Adipocyte (in vitro differentiated cells): ENCODE measurements around the gene LMF2.

ENCODE experiments used
- DNase-seq: peaks from one replicate; pipeline ENCODE4 v3.0.0-alpha.2; 2015; ENCODE audit warnings: low read depth
- H3K27me3 ChIP-seq: replicated peaks from 2 replicates; pipeline ENCODE4 v1.7.0; 2013; ENCODE audit warnings: mild to moderate bottlenecking, low read length, moderate library complexity; ENCODE audit not compliant: control insufficient read depth, insufficient read depth
- H3K36me3 ChIP-seq: 2 replicates; pipeline ENCODE4 v1.7.0; 2013; ENCODE audit warnings: low read length, mild to moderate bottlenecking, moderate library complexity; ENCODE audit not compliant: control insufficient read depth, insufficient read depth, severe bottlenecking
- H3K4me1 ChIP-seq: 2 replicates; pipeline ENCODE4 v1.7.0; 2013; ENCODE audit warnings: mild to moderate bottlenecking, low read length, moderate library complexity; ENCODE audit not compliant: control insufficient read depth, insufficient read depth
- H3K4me3 ChIP-seq: 2 replicates; pipeline ENCODE4 v1.7.0; 2013; ENCODE audit warnings: mild to moderate bottlenecking, low read length, moderate library complexity
- H3K9ac ChIP-seq: 2 replicates; pipeline ENCODE4 v1.7.0; 2013; ENCODE audit warnings: mild to moderate bottlenecking, low read length, moderate library complexity
- H3K9me3 ChIP-seq: 2 replicates; pipeline ENCODE4 v1.7.0; 2013; ENCODE audit warnings: mild to moderate bottlenecking, low read length, moderate library complexity; ENCODE audit not compliant: control insufficient read depth

Gene LMF2

GRCh38 chr22:50463188-50463900 is 44.2 kb downstream of the LMF2 start:
- Histone ChIP-seq H3K27me3 (no peaks in the 10 kb centered on the region), H3K36me3 (peaks cover 90% of the 10 kb centered on the region), H3K9me3 (no peaks in the 10 kb centered on the region), H3K4me3 (no peak overlapping the region), H3K4me1 (no peaks in the 10 kb centered on the region), H3K9ac (no peak overlapping the region)
- DNase-seq = no peak

- Histone ChIP-seq H3K4me1 (no peaks in the 10 kb centered on the region), H3K9me3 (no peaks in the 10 kb centered on the region), H3K36me3 (peaks cover 95% of the 10 kb centered on the region), H3K27me3 (no peaks in the 10 kb centered on the region), H3K4me3 (no peak overlapping the region), H3K9ac (no peak overlapping the region)
- no peak for DNase-seq
Measured at GRCh38 chr22:50461979-50462540, 45.4 kb downstream of the LMF2 start.

GRCh38 chr22:50461536-50461935 is 46.0 kb downstream of the LMF2 start:
- Histone ChIP-seq H3K9me3 (no peaks in the 10 kb centered on the region), H3K9ac (no peak overlapping the region), H3K36me3 (peaks cover 95% of the 10 kb centered on the region), H3K27me3 (no peaks in the 10 kb centered on the region), H3K4me1 (no peaks in the 10 kb centered on the region), H3K4me3 (no peak overlapping the region)
- no peak for DNase-seq

- H3K9me3 ChIP-seq = no peaks in the 10 kb centered on the region
- H3K9ac ChIP-seq = no peak overlapping the region
- no peaks in the 10 kb centered on the region for H3K27me3 ChIP-seq
- H3K36me3 ChIP-seq = peaks cover 92% of the 10 kb centered on the region
- DNase-seq = no peak
- no peak overlapping the region for H3K4me3 ChIP-seq
- no peaks in the 10 kb centered on the region for H3K4me1 ChIP-seq
Measured at GRCh38 chr22:50460938-50461337, 46.6 kb downstream of the LMF2 start.

- no peak overlapping the region for H3K9ac ChIP-seq
- no peaks in the 10 kb centered on the region for H3K9me3 ChIP-seq
- DNase-seq = no peak
- peaks cover 91% of the 10 kb centered on the region for H3K36me3 ChIP-seq
- H3K4me1 ChIP-seq = no peaks in the 10 kb centered on the region
- H3K4me3 ChIP-seq = no peak overlapping the region
- H3K27me3 ChIP-seq = no peaks in the 10 kb centered on the region
Measured at GRCh38 chr22:50459496-50460140, 47.9 kb downstream of the LMF2 start.

- H3K27me3 ChIP-seq = no peaks in the 10 kb centered on the region
- no peak overlapping the region for H3K9ac ChIP-seq
- peaks cover 91% of the 10 kb centered on the region for H3K36me3 ChIP-seq
- H3K4me1 ChIP-seq = no peaks in the 10 kb centered on the region
- no peaks in the 10 kb centered on the region for H3K9me3 ChIP-seq
- DNase-seq = no peak
- no peak overlapping the region for H3K4me3 ChIP-seq
Measured at GRCh38 chr22:50459016-50459415, 48.5 kb downstream of the LMF2 start.

GRCh38 chr22:50456466-50457234 is 50.9 kb downstream of the LMF2 start:
- no peak for DNase-seq
- H3K36me3 ChIP-seq = peaks cover 76% of the 10 kb centered on the region
- no peak overlapping the region for H3K9ac ChIP-seq
- H3K27me3 ChIP-seq = no peaks in the 10 kb centered on the region
- H3K4me3 ChIP-seq = no peak overlapping the region
- H3K9me3 ChIP-seq = no peaks in the 10 kb centered on the region
- H3K4me1 ChIP-seq = no peaks in the 10 kb centered on the region

- Histone ChIP-seq H3K9me3 (no peaks in the 10 kb centered on the region), H3K4me3 (no peak overlapping the region), H3K36me3 (peaks cover 70% of the 10 kb centered on the region), H3K27me3 (no peaks in the 10 kb centered on the region), H3K9ac (no peak overlapping the region), H3K4me1 (no peaks in the 10 kb centered on the region)
- DNase-seq = no peak
Measured at GRCh38 chr22:50456026-50456425, 51.5 kb downstream of the LMF2 start.

- no peak overlapping the region for H3K4me3 ChIP-seq
- peaks cover 69% of the 10 kb centered on the region for H3K36me3 ChIP-seq
- H3K27me3 ChIP-seq = no peaks in the 10 kb centered on the region
- DNase-seq = no peak
- no peaks in the 10 kb centered on the region for H3K4me1 ChIP-seq
- no peaks in the 10 kb centered on the region for H3K9me3 ChIP-seq
- H3K9ac ChIP-seq = no peak overlapping the region
Measured at GRCh38 chr22:50455201-50455600, 52.3 kb downstream of the LMF2 start.

GRCh38 chr22:50454556-50455075 is 52.9 kb downstream of the LMF2 start:
- Histone ChIP-seq H3K27me3 (no peaks in the 10 kb centered on the region), H3K9me3 (no peaks in the 10 kb centered on the region), H3K4me3 (no peak overlapping the region), H3K4me1 (no peaks in the 10 kb centered on the region), H3K36me3 (peaks cover 68% of the 10 kb centered on the region), H3K9ac (no peak overlapping the region)
- DNase-seq = no peak
